GM12891 (cell line): ENCODE data around the gene SEMA4G.

Source experiments
- POLR2A ChIP-seq: IDR thresholded peaks from 2 replicates; pipeline ENCODE4 v1.6.1; 2011; ENCODE audit warnings: low read depth, low read length, control low read depth
- POLR2AphosphoS5 ChIP-seq: IDR thresholded peaks from 2 replicates; pipeline ENCODE4 v1.6.1; 2011; ENCODE audit warnings: low read depth, low read length, control low read depth
- TAF1 ChIP-seq: IDR thresholded peaks from 2 replicates; pipeline ENCODE4 v1.6.1; 2011; ENCODE audit warnings: low read depth, low read length, control low read depth

- TF ChIP-seq TAF1 = no peak
- TF ChIP-seq POLR2A = no peak
- no peak for TF ChIP-seq POLR2AphosphoS5
Observed at GRCh38 chr10:100999742-101000126, 30.4 kb downstream of the SEMA4G start, which contains the start of gene LZTS2.
